C4-2B (cell line): ENCODE data around the gene CMBL.

ENCODE experiments used
- H3K27ac ChIP-seq: fragments of 450-650 bp; 2 replicates; pipeline ENCODE4 v1.5.1; 2017
- CTCF ChIP-seq: fragments of 450-650 bp; conservative IDR thresholded peaks from 2 replicates; pipeline ENCODE4 v1.5.1; 2017; ENCODE audit warnings: mild to moderate bottlenecking
- ZFX ChIP-seq: fragments of 450-650 bp; IDR thresholded peaks from 2 replicates; pipeline ENCODE4 v1.6.1; 2017

Gene CMBL

GRCh38 chr5:10338686-10339057 is 31.0 kb upstream of the CMBL start:
- TF ChIP-seq CTCF = no peak
- TF ChIP-seq ZFX = no peak
- H3K27ac ChIP-seq = no peak overlapping the region

GRCh38 chr5:10337986-10338385 is 30.3 kb upstream of the CMBL start:
- no peak overlapping the region for H3K27ac ChIP-seq
- TF ChIP-seq CTCF (no peak), ZFX (no peak)

- TF ChIP-seq ZFX = no peak
- no peak for TF ChIP-seq CTCF
- H3K27ac ChIP-seq = no peak overlapping the region
Measured at GRCh38 chr5:10337107-10337506, 29.4 kb upstream of the CMBL start.

- TF ChIP-seq ZFX = no peak
- no peak overlapping the region for H3K27ac ChIP-seq
Measured at GRCh38 chr5:10335711-10336470, 28.2 kb upstream of the CMBL start.

- no peak for TF ChIP-seq CTCF
- TF ChIP-seq ZFX = no peak
- H3K27ac ChIP-seq = no peak overlapping the region
Measured at GRCh38 chr5:10334831-10335230, 27.1 kb upstream of the CMBL start.

- TF ChIP-seq ZFX = no peak
- TF ChIP-seq CTCF = no peak
- H3K27ac ChIP-seq = no peak overlapping the region
Measured at GRCh38 chr5:10333154-10334006, 25.7 kb upstream of the CMBL start.

- H3K27ac ChIP-seq = no peak overlapping the region; the same call in 1 of the 2 replicates
- TF ChIP-seq CTCF (no peak), ZFX (no peak)
Measured at GRCh38 chr5:10332301-10332700, 24.6 kb upstream of the CMBL start.
